Dedifferentiated amniotic fluid mesenchymal stem cell (primary cell): ENCODE data around the gene HTRA1.

Experiments
- DNase-seq: peaks from one replicate; pipeline ENCODE4 v3.0.0-alpha.2; 2016; ENCODE audit errors: extremely low spot score

Gene HTRA1

GRCh38 chr10:122473116-122473515 is 11.8 kb downstream of the HTRA1 start:
- DNase-seq, result no peak

- DNase-seq, result no peak
Measured at GRCh38 chr10:122474131-122474818, 12.9 kb downstream of the HTRA1 start.

- no peak for DNase-seq
Measured at GRCh38 chr10:122475100-122475499, 13.7 kb downstream of the HTRA1 start.

GRCh38 chr10:122475591-122476332 is 14.4 kb downstream of the HTRA1 start:
- no peak for DNase-seq

GRCh38 chr10:122476333-122476695 is 15.0 kb downstream of the HTRA1 start:
- DNase-seq, result no peak

GRCh38 chr10:122477436-122477835 is 16.1 kb downstream of the HTRA1 start:
- DNase-seq, result no peak

GRCh38 chr10:122478971-122479370 is 17.6 kb downstream of the HTRA1 start:
- no peak for DNase-seq

- no peak for DNase-seq
Measured at GRCh38 chr10:122480146-122480833, 18.9 kb downstream of the HTRA1 start.

- DNase-seq, result no peak
Measured at GRCh38 chr10:122481296-122482056, 20.1 kb downstream of the HTRA1 start.

GRCh38 chr10:122484276-122485060 is 23.1 kb downstream of the HTRA1 start:
- no peak for DNase-seq

GRCh38 chr10:122485670-122486069 is 24.3 kb downstream of the HTRA1 start:
- DNase-seq, result no peak

GRCh38 chr10:122486406-122487080 is 25.2 kb downstream of the HTRA1 start:
- no peak for DNase-seq

GRCh38 chr10:122487174-122487765 is 25.9 kb downstream of the HTRA1 start:
- DNase-seq, result no peak

GRCh38 chr10:122490268-122490667 is 28.9 kb downstream of the HTRA1 start:
- DNase-seq, result peak; percentile 45

GRCh38 chr10:122490786-122491680 is 29.7 kb downstream of the HTRA1 start:
- peak; percentile 54 for DNase-seq

- DNase-seq, result no peak
Measured at GRCh38 chr10:122492006-122492405, 30.7 kb downstream of the HTRA1 start.

- DNase-seq, result peak; percentile 73
Measured at GRCh38 chr10:122492999-122493481, 31.7 kb downstream of the HTRA1 start.

GRCh38 chr10:122493761-122494160 is 32.4 kb downstream of the HTRA1 start:
- no peak for DNase-seq

GRCh38 chr10:122494173-122494820 is 32.9 kb downstream of the HTRA1 start:
- DNase-seq, result no peak
